ENCODE data around the gene DPYD.

DPYD gene

DNA sequence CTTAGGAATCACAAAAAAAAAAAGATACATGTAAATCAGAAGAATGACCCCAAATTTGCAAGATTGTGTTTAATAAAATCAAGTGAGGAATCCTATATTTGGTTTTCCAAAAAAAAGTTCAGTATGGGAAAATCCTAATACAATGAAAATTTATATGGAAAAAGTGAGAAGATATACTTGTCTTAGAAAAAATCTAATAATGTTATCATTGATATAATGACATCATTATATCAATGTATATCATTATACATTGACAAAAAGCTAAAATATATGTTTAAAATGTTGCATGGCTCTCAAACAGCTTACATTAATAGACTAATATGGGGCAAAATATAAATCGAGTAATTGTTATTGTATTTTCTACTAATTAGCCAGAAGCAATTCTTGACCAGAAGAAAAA, 37.0 kb downstream of the DPYD start:
- WGBS (ENCODE audit: insufficient coverage, insufficient read length), result no CpG with 5 or more reads among the region's 1 CpG
- no peaks in the 10 kb centered on the region for H3K9me3 ChIP-seq (ENCODE audit: control insufficient read depth, insufficient read depth, low read length)
- no peaks in the 10 kb centered on the region for H3K4me1 ChIP-seq (ENCODE audit: control insufficient read depth, insufficient read depth, low read length)
- DNase-seq (ENCODE audit: low read depth, low spot score), result no peak
- H3K27ac ChIP-seq (ENCODE audit: low read length), result no peak overlapping the region
- no peaks in the 10 kb centered on the region for H3K27me3 ChIP-seq (ENCODE audit: control insufficient read depth, insufficient read depth, low read length)
- H3K36me3 ChIP-seq (ENCODE audit: control insufficient read depth, insufficient read depth, low read length), result no peaks in the 10 kb centered on the region
- H3K4me3 ChIP-seq (ENCODE audit: low read length), result no peak overlapping the region

- Histone ChIP-seq H3K27me3 (ENCODE audit: control insufficient read depth, insufficient read depth, low read length) (no peaks in the 10 kb centered on the region), H3K9me3 (ENCODE audit: control insufficient read depth, insufficient read depth, low read length) (no peaks in the 10 kb centered on the region), H3K36me3 (ENCODE audit: control insufficient read depth, insufficient read depth, low read length) (no peaks in the 10 kb centered on the region), H3K4me3 (ENCODE audit: low read length) (no peak overlapping the region), H3K27ac (ENCODE audit: low read length) (no peak overlapping the region), H3K4me1 (ENCODE audit: control insufficient read depth, insufficient read depth, low read length) (no peaks in the 10 kb centered on the region)
- no CpG with 5 or more reads among the region's 2 CpGs for WGBS (ENCODE audit: insufficient coverage, insufficient read length)
- DNase-seq (ENCODE audit: low read depth, low spot score), result no peak
Observed at GRCh38 chr1:97877307-97877706, 43.5 kb downstream of the DPYD start.

DNA sequence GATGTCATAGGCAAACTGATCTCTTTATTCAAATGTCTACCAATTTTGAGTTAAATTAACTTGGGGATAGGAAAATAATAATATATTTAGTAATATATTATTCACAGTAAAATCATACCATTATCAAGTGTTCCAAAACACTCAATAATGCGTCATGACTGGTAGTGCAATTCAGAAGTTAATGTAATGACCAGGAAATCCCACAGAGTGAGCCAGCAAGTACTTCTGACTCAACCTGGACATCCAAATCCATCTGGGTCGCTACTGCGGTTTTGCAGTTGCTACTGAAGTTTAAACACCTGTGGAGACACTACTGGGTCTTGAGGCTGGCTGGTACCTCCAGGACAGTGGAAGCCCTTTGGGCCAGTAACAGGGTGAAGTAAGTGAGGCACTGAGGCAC, 44.8 kb downstream of the DPYD start:
- Histone ChIP-seq H3K27me3 (ENCODE audit: control insufficient read depth, insufficient read depth, low read length) (no peaks in the 10 kb centered on the region), H3K9me3 (ENCODE audit: control insufficient read depth, insufficient read depth, low read length) (no peaks in the 10 kb centered on the region), H3K36me3 (ENCODE audit: control insufficient read depth, insufficient read depth, low read length) (no peaks in the 10 kb centered on the region), H3K27ac (ENCODE audit: low read length) (no peak overlapping the region), H3K4me1 (ENCODE audit: control insufficient read depth, insufficient read depth, low read length) (no peaks in the 10 kb centered on the region), H3K4me3 (ENCODE audit: low read length) (no peak overlapping the region)
- no CpG with 5 or more reads among the region's 3 CpGs for WGBS (ENCODE audit: insufficient coverage, insufficient read length)
- no peak for DNase-seq (ENCODE audit: low read depth, low spot score)

DNA sequence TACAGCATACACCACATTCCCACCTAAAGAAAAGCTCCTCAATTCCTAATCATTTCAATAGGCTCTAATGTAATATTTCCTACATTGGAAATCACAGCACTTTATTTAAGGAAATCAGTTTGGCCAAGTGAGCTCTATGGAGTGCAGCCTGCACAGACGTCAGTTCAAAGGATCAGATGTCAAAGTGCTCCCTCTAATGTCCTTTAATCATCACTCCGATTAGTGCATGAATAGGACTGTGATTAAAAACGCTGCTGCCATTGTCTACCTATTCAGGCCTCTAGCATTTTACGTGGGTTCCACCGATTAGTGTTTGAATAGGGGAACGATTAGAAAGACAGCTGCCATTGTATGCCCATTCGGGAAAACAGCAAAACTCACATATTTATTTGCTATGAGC, 50.2 kb downstream of the DPYD start:
- Histone ChIP-seq H3K27me3 (ENCODE audit: control insufficient read depth, insufficient read depth, low read length) (no peaks in the 10 kb centered on the region), H3K27ac (ENCODE audit: low read length) (no peak overlapping the region), H3K9me3 (ENCODE audit: control insufficient read depth, insufficient read depth, low read length) (no peaks in the 10 kb centered on the region), H3K4me1 (ENCODE audit: control insufficient read depth, insufficient read depth, low read length) (no peaks in the 10 kb centered on the region), H3K36me3 (ENCODE audit: control insufficient read depth, insufficient read depth, low read length) (no peaks in the 10 kb centered on the region), H3K4me3 (ENCODE audit: low read length) (no peak overlapping the region)
- WGBS (ENCODE audit: insufficient coverage, insufficient read length), result no CpG with 5 or more reads among the region's 7 CpGs
- DNase-seq (ENCODE audit: low read depth, low spot score), result no peak

DNA sequence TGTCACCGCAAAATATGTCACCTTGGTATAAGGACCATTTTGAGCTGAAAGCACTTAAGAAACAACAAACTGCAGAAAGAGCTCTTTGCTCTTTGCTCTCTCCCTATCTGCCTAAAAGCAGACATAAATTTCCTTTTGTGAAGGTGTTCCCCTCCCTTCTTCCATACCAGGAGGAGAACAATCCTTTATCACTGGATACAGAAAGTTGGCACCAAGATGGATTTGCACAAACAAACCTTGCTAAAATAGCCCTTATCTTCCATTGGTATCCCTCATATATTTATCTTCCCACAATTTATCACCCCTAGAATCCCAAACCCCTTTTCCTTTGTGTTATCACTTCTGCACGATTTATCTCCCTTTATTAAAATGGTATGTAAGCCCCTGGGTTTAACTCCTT, 51.4 kb downstream of the DPYD start:
- Histone ChIP-seq H3K4me1 (ENCODE audit: control insufficient read depth, insufficient read depth, low read length) (no peaks in the 10 kb centered on the region), H3K4me3 (ENCODE audit: low read length) (no peak overlapping the region), H3K27me3 (ENCODE audit: control insufficient read depth, insufficient read depth, low read length) (no peaks in the 10 kb centered on the region), H3K27ac (ENCODE audit: low read length) (no peak overlapping the region), H3K9me3 (ENCODE audit: control insufficient read depth, insufficient read depth, low read length) (no peaks in the 10 kb centered on the region), H3K36me3 (ENCODE audit: control insufficient read depth, insufficient read depth, low read length) (no peaks in the 10 kb centered on the region)
- DNase-seq (ENCODE audit: low read depth, low spot score), result no peak
- 100% methylated on average over 1 of the region's 2 CpGs for WGBS (ENCODE audit: insufficient coverage, insufficient read length)

- H3K9me3 ChIP-seq (ENCODE audit: control insufficient read depth, insufficient read depth, low read length), result no peaks in the 10 kb centered on the region
- H3K4me1 ChIP-seq (ENCODE audit: control insufficient read depth, insufficient read depth, low read length), result no peaks in the 10 kb centered on the region
- no peaks in the 10 kb centered on the region for H3K27me3 ChIP-seq (ENCODE audit: control insufficient read depth, insufficient read depth, low read length)
- no peak overlapping the region for H3K27ac ChIP-seq (ENCODE audit: low read length)
- no peak overlapping the region for H3K4me3 ChIP-seq (ENCODE audit: low read length)
- no CpG with 5 or more reads among the region's 4 CpGs for WGBS (ENCODE audit: insufficient coverage, insufficient read length)
- DNase-seq (ENCODE audit: low read depth, low spot score), result no peak
- H3K36me3 ChIP-seq (ENCODE audit: control insufficient read depth, insufficient read depth, low read length), result no peaks in the 10 kb centered on the region
Observed at GRCh38 chr1:97867127-97867526, 53.7 kb downstream of the DPYD start.

DNA sequence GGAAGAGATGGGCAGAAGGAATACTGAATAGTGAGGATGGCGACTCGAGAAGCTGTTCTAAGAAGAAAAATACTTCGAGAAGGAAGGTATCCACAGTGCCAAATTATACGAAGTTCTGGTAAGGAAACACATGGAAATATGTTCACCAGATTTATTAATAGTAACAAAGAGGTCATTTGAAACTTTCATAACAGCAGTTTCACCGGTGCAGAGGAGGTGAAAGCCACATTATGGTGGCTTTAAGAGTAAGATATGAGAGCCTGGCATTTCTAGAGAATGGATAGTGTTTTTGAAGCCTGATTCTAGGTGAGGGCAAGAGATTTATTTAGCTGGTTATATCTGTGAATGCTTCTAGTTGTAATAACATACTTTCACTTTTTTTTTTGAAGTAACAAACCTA, 56.2 kb downstream of the DPYD start:
- no peaks in the 10 kb centered on the region for H3K9me3 ChIP-seq (ENCODE audit: control insufficient read depth, insufficient read depth, low read length)
- H3K27me3 ChIP-seq (ENCODE audit: control insufficient read depth, insufficient read depth, low read length), result no peaks in the 10 kb centered on the region
- no peak for DNase-seq (ENCODE audit: low read depth, low spot score)
- WGBS (ENCODE audit: insufficient coverage, insufficient read length), result no CpG with 5 or more reads among the region's 5 CpGs
- H3K36me3 ChIP-seq (ENCODE audit: control insufficient read depth, insufficient read depth, low read length), result no peaks in the 10 kb centered on the region
- no peak overlapping the region for H3K27ac ChIP-seq (ENCODE audit: low read length)
- no peaks in the 10 kb centered on the region for H3K4me1 ChIP-seq (ENCODE audit: control insufficient read depth, insufficient read depth, low read length)
- H3K4me3 ChIP-seq (ENCODE audit: low read length), result no peak overlapping the region

DNA sequence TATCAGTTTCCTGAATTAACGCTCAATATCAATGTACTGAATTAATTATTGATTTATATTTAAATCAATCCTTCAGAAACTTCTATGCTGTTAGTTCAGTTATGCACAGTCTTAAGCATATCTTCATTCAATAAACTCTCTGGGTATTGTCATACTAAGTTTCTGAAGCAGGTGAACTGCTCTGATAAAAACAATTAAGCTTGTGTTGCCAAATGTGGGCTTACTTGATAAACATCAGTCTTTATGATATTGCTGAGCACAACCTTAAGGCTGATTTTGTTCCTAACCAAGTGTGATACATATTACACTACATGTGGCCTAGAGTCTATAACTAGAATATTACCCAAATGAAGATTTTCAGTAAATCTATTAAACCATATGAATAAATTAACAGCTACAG, 67.6 kb downstream of the DPYD start:
- WGBS (ENCODE audit: insufficient coverage, insufficient read length), result no CpG with 5 or more reads among the region's 1 CpG
- Histone ChIP-seq H3K27me3 (ENCODE audit: control insufficient read depth, insufficient read depth, low read length) (no peaks in the 10 kb centered on the region), H3K4me3 (ENCODE audit: low read length) (no peak overlapping the region), H3K9me3 (ENCODE audit: control insufficient read depth, insufficient read depth, low read length) (no peaks in the 10 kb centered on the region; the same call in 1 of the 2 replicates), H3K4me1 (ENCODE audit: control insufficient read depth, insufficient read depth, low read length) (no peaks in the 10 kb centered on the region), H3K36me3 (ENCODE audit: control insufficient read depth, insufficient read depth, low read length) (no peaks in the 10 kb centered on the region), H3K27ac (ENCODE audit: low read length) (no peak overlapping the region)
- no peak for DNase-seq (ENCODE audit: low read depth, low spot score)

DNA sequence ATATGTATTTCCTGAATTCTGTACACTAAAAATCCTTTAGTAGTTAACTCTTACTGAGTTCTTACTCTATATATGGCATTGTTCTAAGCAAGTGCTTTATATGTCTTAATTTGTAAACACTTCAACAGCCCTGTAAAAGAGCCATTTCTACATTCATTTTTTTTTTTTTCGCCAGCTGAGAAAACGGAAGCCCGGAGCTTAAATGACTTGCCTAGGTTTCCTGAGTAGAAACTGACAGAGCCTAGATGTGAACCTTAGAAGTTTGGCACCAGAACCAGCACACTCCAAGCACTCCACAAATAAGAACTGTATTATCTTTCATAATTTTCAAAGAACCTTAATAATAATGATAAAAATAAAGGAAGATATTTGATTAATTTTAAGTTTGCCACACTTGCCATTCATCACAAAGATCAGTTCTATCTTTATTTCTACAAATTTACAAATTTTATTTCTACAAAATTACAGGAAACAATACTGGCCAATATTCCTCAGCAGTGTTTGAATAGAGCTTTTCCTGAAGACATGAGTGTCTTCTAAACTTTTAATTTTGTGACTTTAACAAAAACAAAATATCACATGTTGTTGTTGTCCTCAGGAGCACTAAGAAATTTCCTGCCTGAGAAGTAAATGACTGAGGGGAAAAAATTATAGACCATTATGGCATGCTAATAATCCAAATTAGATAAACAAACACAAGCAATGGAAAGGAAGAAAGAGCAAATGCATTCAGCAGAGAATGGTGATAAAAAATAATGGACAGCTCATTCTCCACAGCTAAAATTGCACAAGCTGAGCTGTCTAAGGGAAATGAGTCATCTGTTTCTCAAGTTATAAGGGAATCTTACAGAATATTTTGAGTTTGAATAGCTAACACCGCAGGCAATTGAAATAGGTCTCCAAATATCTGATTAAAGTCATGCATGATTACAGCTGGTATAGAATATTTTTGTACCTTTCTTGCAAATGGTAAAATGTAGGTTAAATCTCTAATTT, 71.2 kb downstream of the DPYD start:
- Histone ChIP-seq H3K4me1 (ENCODE audit: control insufficient read depth, insufficient read depth, low read length) (no peaks in the 10 kb centered on the region), H3K27ac (ENCODE audit: low read length) (no peak overlapping the region), H3K27me3 (ENCODE audit: control insufficient read depth, insufficient read depth, low read length) (no peaks in the 10 kb centered on the region), H3K36me3 (ENCODE audit: control insufficient read depth, insufficient read depth, low read length) (no peaks in the 10 kb centered on the region; the same call in 1 of the 2 replicates), H3K9me3 (ENCODE audit: control insufficient read depth, insufficient read depth, low read length) (no peaks in the 10 kb centered on the region; the same call in 1 of the 2 replicates), H3K4me3 (ENCODE audit: low read length) (no peak overlapping the region)
- WGBS (ENCODE audit: insufficient coverage, insufficient read length), result no CpG with 5 or more reads among the region's 4 CpGs
- DNase-seq (ENCODE audit: low read depth, low spot score), result no peak

DNA sequence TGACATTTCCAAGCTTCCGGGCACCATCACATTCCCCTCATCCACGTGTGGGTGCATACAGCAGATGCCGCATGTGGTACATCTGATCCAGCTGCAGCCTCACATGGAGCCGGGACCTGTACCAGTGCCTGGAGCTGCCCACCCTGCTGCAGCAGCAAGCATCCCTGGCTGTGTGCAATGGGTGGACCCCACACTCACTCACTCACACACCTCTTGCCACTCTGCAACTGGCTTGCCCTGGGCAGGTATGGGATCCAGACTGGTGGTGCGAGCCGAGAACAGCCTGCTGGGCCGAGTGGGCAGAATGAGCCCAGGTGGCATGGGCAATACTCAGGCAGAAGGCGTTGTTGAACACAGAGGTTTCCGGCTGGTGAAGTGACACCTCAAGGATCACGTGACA, 75.0 kb downstream of the DPYD start:
- Histone ChIP-seq H3K27me3 (ENCODE audit: control insufficient read depth, insufficient read depth, low read length) (no peaks in the 10 kb centered on the region), H3K36me3 (ENCODE audit: control insufficient read depth, insufficient read depth, low read length) (no peaks in the 10 kb centered on the region; the same call in 1 of the 2 replicates), H3K9me3 (ENCODE audit: control insufficient read depth, insufficient read depth, low read length) (no peaks in the 10 kb centered on the region; the same call in 1 of the 2 replicates), H3K27ac (ENCODE audit: low read length) (no peak overlapping the region), H3K4me3 (ENCODE audit: low read length) (no peak overlapping the region), H3K4me1 (ENCODE audit: control insufficient read depth, insufficient read depth, low read length) (no peaks in the 10 kb centered on the region)
- WGBS (ENCODE audit: insufficient coverage, insufficient read length), result no CpG with 5 or more reads among the region's 10 CpGs
- no peak for DNase-seq (ENCODE audit: low read depth, low spot score)
